Erythroblast (primary cell): Measurements from ENCODE around the gene CADM4.

Experiments used
- GATA1 ChIP-seq: IDR thresholded peaks from 2 replicates; pipeline ENCODE4 v1.6.1; 2011; ENCODE audit warnings: low read depth, mild to moderate bottlenecking, control low read depth, low read length, moderate library complexity
- POLR2A ChIP-seq: IDR thresholded peaks from 2 replicates; pipeline ENCODE4 v1.6.1; 2011; ENCODE audit warnings: mild to moderate bottlenecking, low read length

DNA sequence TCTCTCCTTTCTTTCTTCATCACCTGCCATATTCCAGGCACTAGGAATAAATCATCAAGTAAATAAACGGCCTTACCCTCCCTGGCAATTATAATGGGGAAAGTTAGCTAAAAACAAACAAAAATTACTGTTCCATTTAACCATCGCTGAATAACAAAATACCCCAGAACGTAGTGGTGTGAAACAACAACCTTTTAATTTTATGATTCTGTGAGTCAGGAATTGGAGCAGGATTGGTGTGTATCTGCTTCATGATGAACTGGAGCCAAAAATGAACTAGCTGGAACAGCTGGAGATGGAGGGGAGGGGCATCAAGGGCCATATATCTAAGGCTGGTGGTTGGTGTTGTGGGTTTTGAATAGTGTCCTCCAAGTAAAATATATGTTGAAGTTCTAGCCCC, 3.7 kb upstream of the CADM4 start:
- TF ChIP-seq POLR2A (no peak), GATA1 (no peak)
